ENCODE measurements around the gene PARP15. TPM values are rescaled to one million over a fixed set of nuclear protein-coding genes. Genes with fewer than 3 reads are reported as not detected.

Gene PARP15
- total RNA-seq, 1 donor from 2014 or later = not detected

GRCh38 chr3:122582390-122582789, 4.9 kb downstream of the PARP15 start:
- peaks cover 0 to 4% of the 10 kb centered on the region in 2 donors for H3K4me1 ChIP-seq
- no peak overlapping the region for H3K4me3 ChIP-seq
- H3K36me3 ChIP-seq = no peaks in the 10 kb centered on the region
- peaks cover 0 to 17% of the 10 kb centered on the region in 2 donors for H3K9me3 ChIP-seq
- no peak overlapping the region for H3K27ac ChIP-seq
- H3K27me3 ChIP-seq = no peaks in the 10 kb centered on the region
- no peak for DNase-seq (ENCODE audit: low spot score in 2 of 2)
- intact Hi-C loops (cut with DNase I) = no loop called here
- TF ChIP-seq, protein P1, sequence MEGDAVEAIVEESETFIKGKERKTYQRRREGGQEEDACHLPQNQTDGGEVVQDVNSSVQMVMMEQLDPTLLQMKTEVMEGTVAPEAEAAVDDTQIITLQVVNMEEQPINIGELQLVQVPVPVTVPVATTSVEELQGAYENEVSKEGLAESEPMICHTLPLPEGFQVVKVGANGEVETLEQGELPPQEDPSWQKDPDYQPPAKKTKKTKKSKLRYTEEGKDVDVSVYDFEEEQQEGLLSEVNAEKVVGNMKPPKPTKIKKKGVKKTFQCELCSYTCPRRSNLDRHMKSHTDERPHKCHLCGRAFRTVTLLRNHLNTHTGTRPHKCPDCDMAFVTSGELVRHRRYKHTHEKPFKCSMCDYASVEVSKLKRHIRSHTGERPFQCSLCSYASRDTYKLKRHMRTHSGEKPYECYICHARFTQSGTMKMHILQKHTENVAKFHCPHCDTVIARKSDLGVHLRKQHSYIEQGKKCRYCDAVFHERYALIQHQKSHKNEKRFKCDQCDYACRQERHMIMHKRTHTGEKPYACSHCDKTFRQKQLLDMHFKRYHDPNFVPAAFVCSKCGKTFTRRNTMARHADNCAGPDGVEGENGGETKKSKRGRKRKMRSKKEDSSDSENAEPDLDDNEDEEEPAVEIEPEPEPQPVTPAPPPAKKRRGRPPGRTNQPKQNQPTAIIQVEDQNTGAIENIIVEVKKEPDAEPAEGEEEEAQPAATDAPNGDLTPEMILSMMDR (IDR thresholded peaks at IDR 0.05) = no peak

DNA sequence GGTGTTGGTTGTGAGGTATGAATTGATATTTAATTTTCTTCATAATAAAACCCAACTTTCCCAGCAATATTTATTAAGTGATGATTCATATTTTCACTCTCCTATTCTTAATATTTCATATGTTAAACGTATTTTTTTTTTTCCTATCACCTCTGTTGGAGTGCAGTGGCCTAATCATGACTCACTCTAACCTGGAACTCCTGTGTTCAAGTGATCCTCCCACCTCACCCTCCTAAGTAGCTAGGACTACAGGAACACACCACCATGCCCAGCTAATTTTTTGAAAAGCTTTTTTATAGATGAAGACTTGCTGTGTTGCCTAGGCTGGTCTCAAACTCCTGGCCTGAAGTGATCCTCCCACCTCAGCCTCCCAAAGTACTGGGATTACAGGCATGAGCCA, 8.6 kb downstream of the PARP15 start:
- Histone ChIP-seq H3K4me1 (no peaks in the 10 kb centered on the region), H3K27ac (no peak overlapping the region), H3K4me3 (no peak overlapping the region), H3K36me3 (no peaks in the 10 kb centered on the region), H3K9me3 (peaks cover 0 to 17% of the 10 kb centered on the region in 2 donors), H3K27me3 (no peaks in the 10 kb centered on the region)
- TF ChIP-seq, protein P1 (IDR thresholded peaks at IDR 0.05) = no peak
- intact Hi-C loops (cut with DNase I) = no loop called here
- DNase-seq (ENCODE audit: low spot score in 2 of 2) = no peak

GRCh38 chr3:122586773-122587485, 9.5 kb downstream of the PARP15 start:
- no peaks in the 10 kb centered on the region for H3K36me3 ChIP-seq
- H3K4me1 ChIP-seq = no peaks in the 10 kb centered on the region
- intact Hi-C loops (cut with DNase I) = no loop called here
- H3K27me3 ChIP-seq = no peaks in the 10 kb centered on the region
- no peak overlapping the region for H3K4me3 ChIP-seq
- TF ChIP-seq, protein P1 (IDR thresholded peaks at IDR 0.05) = no peak
- peaks cover 0 to 9% of the 10 kb centered on the region in 2 donors for H3K9me3 ChIP-seq
- H3K27ac ChIP-seq = no peak overlapping the region
- no peak for DNase-seq (ENCODE audit: low spot score in 2 of 2)

GRCh38 chr3:122587572-122587971, 10.1 kb downstream of the PARP15 start:
- Histone ChIP-seq H3K4me3 (no peak overlapping the region), H3K9me3 (peaks cover 0 to 4% of the 10 kb centered on the region in 2 donors), H3K4me1 (no peaks in the 10 kb centered on the region), H3K36me3 (no peaks in the 10 kb centered on the region), H3K27ac (no peak overlapping the region), H3K27me3 (no peaks in the 10 kb centered on the region)
- intact Hi-C loops (cut with DNase I) = no loop called here
- TF ChIP-seq, protein P1 (IDR thresholded peaks at IDR 0.05) = no peak
- no peak for DNase-seq (ENCODE audit: low spot score in 2 of 2)

GRCh38 chr3:122589297-122589696, 11.8 kb downstream of the PARP15 start:
- Histone ChIP-seq H3K4me1 (no peaks in the 10 kb centered on the region), H3K27me3 (no peaks in the 10 kb centered on the region), H3K27ac (no peak overlapping the region), H3K36me3 (no peaks in the 10 kb centered on the region), H3K9me3 (no peaks in the 10 kb centered on the region), H3K4me3 (no peak overlapping the region)
- DNase-seq (ENCODE audit: low spot score in 2 of 2) = no peak
- intact Hi-C loops (cut with DNase I) = no loop called here
- TF ChIP-seq, protein P1 (IDR thresholded peaks at IDR 0.05) = no peak

Data from ascending aorta (tissue), 2 donors.